Heart left ventricle (tissue), 16 donors: ENCODE data around the gene GIPC3. TPM values are rescaled to one million over a fixed set of nuclear protein-coding genes. Genes with fewer than 3 reads are reported as not detected.

ENCODE experiments used
- ATAC-seq, 4 donors: fragments of 200-7000 bp; cut with Tn5 transposase; one replicate each; pipeline ENCODE4 v1.9.1; 2020 to 2022; ENCODE audit warnings: moderate library complexity in 4 of 4, mild to moderate bottlenecking in 3 of 4, moderate number of reproducible peaks in 1 of 4
- DNase-seq, 5 donors: peaks; one replicate each; pipeline ENCODE4 v3.0.0-alpha.2; 2020
- H3K27ac ChIP-seq, 12 donors: fragments of 200-600 bp; sonication (generic) in 4 of 12; one replicate each; pipeline versions ENCODE4 v1.5.0 to v1.8.0; 2016 to 2022; ENCODE audit warnings: mild to moderate bottlenecking in 2 of 12
- H3K27me3 ChIP-seq, 9 donors: fragments of 200-600 bp; sonication (generic) in 2 of 9; one replicate each; pipeline versions ENCODE4 v1.5.1 to v1.8.0; 2016 to 2022; ENCODE audit warnings: mild to moderate bottlenecking in 3 of 9
- H3K36me3 ChIP-seq, 9 donors: fragments of 200-600 bp; sonication (generic) in 2 of 9; one replicate each; pipeline versions ENCODE4 v1.5.0 to v1.8.0; 2018 to 2022; ENCODE audit warnings: mild to moderate bottlenecking in 2 of 9
- H3K4me1 ChIP-seq, 12 donors: fragments of 200-600 bp; sonication (generic) in 4 of 12; one replicate each; pipeline versions ENCODE4 v1.5.0 to v1.8.0; 2016 to 2022; ENCODE audit warnings: mild to moderate bottlenecking in 3 of 12
- H3K4me3 ChIP-seq, 12 donors: fragments of 200-600 bp; sonication (generic) in 4 of 12; one replicate each; pipeline versions ENCODE4 v1.5.0 to v1.8.0; 2017 to 2022; ENCODE audit warnings: mild to moderate bottlenecking in 9 of 12, moderate library complexity in 4 of 12
- H3K9me3 ChIP-seq, 12 donors: fragments of 200-600 bp; sonication (generic) in 4 of 12; one replicate each; pipeline versions ENCODE4 v1.5.0 to v1.8.0; 2016 to 2022; ENCODE audit warnings: mild to moderate bottlenecking in 1 of 12
- POLR2A ChIP-seq, 2 donors: fragments of 450-650 bp; IDR thresholded peaks; one replicate each; pipeline ENCODE4 v1.6.1; 2017; ENCODE audit warnings: antibody characterized with exemption in 2 of 2, mild to moderate bottlenecking in 2 of 2, moderate library complexity in 2 of 2
- WGBS, 4 donors: extraction: QIAGEN DNeasy Blood & Tissue Kit in 2 of 4; methylation state at CpG; one replicate each; pipeline versions ENCODE4 v1.1.5 to v1.1.7; 2013 to 2018; 5-methylcytosine and 5-hydroxymethylcytosine counted together
- intact Hi-C, 10 donors: fragments of 100-400 bp; cut with DNase I; formaldehyde crosslinking; loops; one replicate each; pipeline versions ENCODE4 v1.11.1 to v1.14.2; 2022
- polyA plus RNA-seq, 2 donors: library from polyadenylated mRNA; stranded (reverse); fragments of 200-250 nt; gene quantifications; one replicate each; pipeline ENCODE4 v1.2.3, GENCODE V29; 2013
- total RNA-seq, 9 donors: library from RNA; depleted of rRNA in 2 of 9; stranded (reverse); fragments of >200 nt in 2 of 9; fragmentation: NEBNext Ultra II Directional in 3 of 9; extraction: Animal tissue kit (Norgen Biotek cat#: 25700) in 3 of 9; gene quantifications; one replicate each; pipeline versions ENCODE4 v1.1.0 to v1.2.4, GENCODE V29; 2016 to 2023
- TF ChIP-seq, protein P1 (sequence below), 12 donors: fragments of 200-600 bp; sonication (generic) in 4 of 12; IDR thresholded peaks; one replicate each; pipeline versions ENCODE4 v1.5.0 to v1.8.0; 2018 to 2022; ENCODE audit warnings: antibody characterized with exemption in 12 of 12, mild to moderate bottlenecking in 5 of 12
- donor health status: ischemic (EF 13 %, LVEDD 7.1; RV severe dilation, severe dysfunction).
- donor health status: healthy with polysubstance abuse.
- donor health status: DM: no; HTN: yes; CAD: no.
- donor health status: DM: no; HTN: no; CAD: no.
- donor health status: ischemic (EF 25% LVEDD 6.9; RV normal size, moderate dysfunction).
- donor health status: ischemic (EF 25% LVEDD 5.7; RV mildly dilated, moderate dysfunction).
- donor health status: healthy.
- donor health status: DM: yes; HTN: yes; CAD: no.
- donor health status: ischemic (EF 35%, LVEDD 5.7; RV mildly dilated, moderate dysfunction).
- donor health status: nonischemic (EF 11% LVEDD 7.7; RV severe dilation, severe dysfunction).
- donor health status: DM: yes; HTN: yes; CAD: no.
- donor health status: PGD.
- donor health status: ischemic (EF 29% LVEDD 5.4; RV normal size, mild dysfunction).
- donor health status: nonischemic (EF 23%, LVEDD 6.1; RV moderate dilation, normal function).

GIPC3 gene
- total and polyA plus RNA-seq, 11 donors: 1.00 to 3.3 (median 2.0) TPM

GRCh38 chr19:3612901-3613741, 27.8 kb downstream of the GIPC3 start:
- WGBS, 4 donors: 87 to 89% (median 88%) methylated on average over 57 to 79 of the region's 79 CpGs
- H3K9me3 ChIP-seq: no peaks in the 10 kb centered on the region
- ATAC-seq (no peak), DNase-seq (peak in 1 of 5 donors; percentile 62)
- no peaks in the 10 kb centered on the region for H3K27me3 ChIP-seq
- H3K27ac ChIP-seq: peak overlapping the region in 1 of 12 donors; percentile 17
- H3K36me3 ChIP-seq: peaks cover 0 to 56% (median 25%) of the 10 kb centered on the region in 9 donors
- intact Hi-C loops: loop anchor here in 2 of 10 donors (10.0 kb wide), 2 partner anchors 58 to 308 kb away; partner anchors contain the start of gene MFSD12 (in 1 of the 2)
- H3K4me3 ChIP-seq: no peak overlapping the region
- no peak for TF ChIP-seq POLR2A (IDR thresholded peaks at IDR 0.05)
- TF ChIP-seq, protein P1, sequence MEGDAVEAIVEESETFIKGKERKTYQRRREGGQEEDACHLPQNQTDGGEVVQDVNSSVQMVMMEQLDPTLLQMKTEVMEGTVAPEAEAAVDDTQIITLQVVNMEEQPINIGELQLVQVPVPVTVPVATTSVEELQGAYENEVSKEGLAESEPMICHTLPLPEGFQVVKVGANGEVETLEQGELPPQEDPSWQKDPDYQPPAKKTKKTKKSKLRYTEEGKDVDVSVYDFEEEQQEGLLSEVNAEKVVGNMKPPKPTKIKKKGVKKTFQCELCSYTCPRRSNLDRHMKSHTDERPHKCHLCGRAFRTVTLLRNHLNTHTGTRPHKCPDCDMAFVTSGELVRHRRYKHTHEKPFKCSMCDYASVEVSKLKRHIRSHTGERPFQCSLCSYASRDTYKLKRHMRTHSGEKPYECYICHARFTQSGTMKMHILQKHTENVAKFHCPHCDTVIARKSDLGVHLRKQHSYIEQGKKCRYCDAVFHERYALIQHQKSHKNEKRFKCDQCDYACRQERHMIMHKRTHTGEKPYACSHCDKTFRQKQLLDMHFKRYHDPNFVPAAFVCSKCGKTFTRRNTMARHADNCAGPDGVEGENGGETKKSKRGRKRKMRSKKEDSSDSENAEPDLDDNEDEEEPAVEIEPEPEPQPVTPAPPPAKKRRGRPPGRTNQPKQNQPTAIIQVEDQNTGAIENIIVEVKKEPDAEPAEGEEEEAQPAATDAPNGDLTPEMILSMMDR (IDR thresholded peaks at IDR 0.05): no peak
- peaks cover 5 to 33% (median 19%) of the 10 kb centered on the region in 12 donors for H3K4me1 ChIP-seq

DNA sequence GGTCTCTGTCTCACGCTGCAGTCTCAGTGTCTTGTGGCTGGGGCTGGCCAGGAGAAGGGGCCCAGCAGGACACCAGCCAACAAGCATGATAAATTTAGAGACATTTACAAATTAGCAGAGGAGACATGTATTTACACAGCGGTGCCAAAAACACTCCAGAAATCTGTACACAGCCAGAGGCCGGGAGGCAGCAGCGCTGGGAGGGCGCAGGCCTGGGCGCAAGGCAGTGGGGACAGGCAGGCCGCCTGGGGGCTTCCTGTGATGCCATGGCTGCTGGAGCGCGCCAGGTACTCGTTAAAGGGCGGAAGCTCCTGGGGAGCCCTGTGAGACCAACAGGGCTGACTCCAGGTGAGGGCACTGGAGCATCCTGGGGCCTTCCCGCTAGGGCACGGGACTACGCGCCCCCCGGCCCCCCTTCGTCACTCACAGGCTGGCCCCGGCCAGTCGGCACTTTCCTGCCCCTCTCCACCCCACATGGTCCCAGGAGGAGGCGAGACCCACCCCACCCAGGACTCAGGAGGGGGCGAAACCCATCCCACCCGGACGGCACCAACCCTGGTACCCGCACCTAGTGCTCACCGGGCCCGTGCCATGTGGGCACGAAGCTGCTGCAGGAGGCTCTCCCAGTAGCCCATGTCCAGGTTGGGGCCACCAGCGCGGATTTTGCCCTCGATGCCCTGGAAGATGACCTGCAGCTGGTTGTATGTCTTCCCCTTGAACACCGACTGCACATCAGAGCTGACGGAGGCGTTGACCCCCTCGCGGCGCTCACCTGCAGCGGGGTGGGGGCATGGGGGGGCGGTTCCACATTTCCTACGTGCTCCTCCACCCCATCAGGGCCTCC, 28.8 kb downstream of the GIPC3 start:
- TF ChIP-seq, protein P1 (IDR thresholded peaks at IDR 0.05): no peak
- TF ChIP-seq POLR2A (IDR thresholded peaks at IDR 0.05): no peak
- DNase-seq (peak in 1 of 5 donors; percentile 62), ATAC-seq (no peak)
- H3K4me3 ChIP-seq: no peak overlapping the region
- 89 to 93% (median 93%) methylated on average over 27 to 39 of the region's 39 CpGs for WGBS, 4 donors
- intact Hi-C loops: loop anchor here in 2 of 10 donors (10.0 kb wide), 2 partner anchors 59 to 309 kb away; partner anchors contain the start of gene MFSD12 (in 1 of the 2)
- H3K36me3 ChIP-seq: peaks cover 0 to 56% (median 25%) of the 10 kb centered on the region in 9 donors
- H3K27me3 ChIP-seq: no peaks in the 10 kb centered on the region
- no peaks in the 10 kb centered on the region for H3K9me3 ChIP-seq
- H3K4me1 ChIP-seq: peaks cover 1 to 31% (median 16%) of the 10 kb centered on the region in 12 donors
- H3K27ac ChIP-seq: peak overlapping the region in 1 of 12 donors; percentile 17

GRCh38 chr19:3614858-3615505, 29.7 kb downstream of the GIPC3 start:
- intact Hi-C loops: loop anchor here in 8 of 10 donors (5.0 to 10.0 kb wide), 7 partner anchors 33 to 313 kb away; partner anchors contain the start of genes MFSD12 (in 3 of the 8) and HMG20B (in 1 of the 8)
- no peak for ATAC-seq
- peaks cover 0 to 23% (median 8%) of the 10 kb centered on the region in 12 donors for H3K4me1 ChIP-seq
- no peaks in the 10 kb centered on the region for H3K27me3 ChIP-seq
- 90 to 96% (median 92%) methylated on average over 12 to 18 of the region's 18 CpGs for WGBS, 4 donors
- no peaks in the 10 kb centered on the region for H3K9me3 ChIP-seq
- DNase-seq: no peak
- no peak overlapping the region for H3K4me3 ChIP-seq
- peaks cover 0 to 64% (median 25%) of the 10 kb centered on the region in 9 donors for H3K36me3 ChIP-seq
- H3K27ac ChIP-seq: no peak overlapping the region
- no peak for TF ChIP-seq POLR2A (IDR thresholded peaks at IDR 0.05)
- TF ChIP-seq, protein P1 (IDR thresholded peaks at IDR 0.05): no peak
